GM15510 (cell line): ENCODE data around the gene PTMA.

Experiments used
- POLR2A ChIP-seq: IDR thresholded peaks from 3 replicates; pipeline ENCODE4 v1.6.1; 2011; ENCODE audit warnings: borderline replicate concordance; ENCODE audit not compliant: insufficient read length; ENCODE audit errors: extremely low read depth

Gene PTMA, protein sequence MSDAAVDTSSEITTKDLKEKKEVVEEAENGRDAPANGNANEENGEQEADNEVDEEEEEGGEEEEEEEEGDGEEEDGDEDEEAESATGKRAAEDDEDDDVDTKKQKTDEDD

DNA sequence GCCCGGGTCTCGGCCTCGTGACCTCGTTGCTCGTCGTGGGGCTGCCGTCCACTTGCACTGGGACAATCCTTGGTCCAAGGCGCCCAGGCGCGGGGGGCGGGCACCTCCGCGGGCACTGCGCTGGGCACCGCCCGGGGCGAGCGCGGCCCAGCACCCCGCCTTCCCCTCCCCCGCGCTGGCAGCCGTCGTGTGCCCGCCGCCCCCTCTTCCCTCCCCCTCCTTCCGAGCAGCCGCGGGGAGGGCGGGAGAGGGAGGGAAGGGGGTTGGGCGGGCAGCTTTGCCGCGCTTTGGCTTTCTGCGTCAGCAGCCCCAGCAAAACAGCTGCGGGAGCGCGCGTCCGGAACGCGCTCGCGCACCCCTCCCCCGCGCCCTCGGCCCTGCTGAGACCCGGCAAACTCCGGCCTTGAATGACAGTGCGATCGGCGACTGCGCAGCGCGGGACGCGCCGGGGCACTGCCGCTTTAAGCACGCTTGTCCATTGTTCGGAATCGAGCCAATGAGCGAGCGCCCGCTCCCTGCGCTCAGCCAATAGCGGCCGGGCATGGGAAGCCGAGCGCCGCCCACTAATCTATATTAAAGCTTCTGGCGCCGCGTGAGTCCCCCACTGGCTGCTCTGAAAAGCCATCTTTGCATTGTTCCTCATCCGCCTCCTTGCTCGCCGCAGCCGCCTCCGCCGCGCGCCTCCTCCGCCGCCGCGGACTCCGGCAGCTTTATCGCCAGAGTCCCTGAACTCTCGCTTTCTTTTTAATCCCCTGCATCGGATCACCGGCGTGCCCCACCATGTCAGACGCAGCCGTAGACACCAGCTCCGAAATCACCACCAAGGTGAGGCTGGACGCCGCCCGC, at the start of gene PTMA:
TSS of gene PTMA (plus strand) at position 599 of the 846 bp plus-strand sequence. CDS start at position 781, 182 bp downstream.
- peak; percentile 99 for TF ChIP-seq POLR2A

GRCh38 chr2:231660860-231661259, 47.5 kb upstream of the PTMA start:
- no peak for TF ChIP-seq POLR2A

- no peak for TF ChIP-seq POLR2A
Measured at GRCh38 chr2:231661422-231662027, 46.8 kb upstream of the PTMA start.

GRCh38 chr2:231662028-231662810, 46.1 kb upstream of the PTMA start:
- TF ChIP-seq POLR2A = peak; percentile 77

DNA sequence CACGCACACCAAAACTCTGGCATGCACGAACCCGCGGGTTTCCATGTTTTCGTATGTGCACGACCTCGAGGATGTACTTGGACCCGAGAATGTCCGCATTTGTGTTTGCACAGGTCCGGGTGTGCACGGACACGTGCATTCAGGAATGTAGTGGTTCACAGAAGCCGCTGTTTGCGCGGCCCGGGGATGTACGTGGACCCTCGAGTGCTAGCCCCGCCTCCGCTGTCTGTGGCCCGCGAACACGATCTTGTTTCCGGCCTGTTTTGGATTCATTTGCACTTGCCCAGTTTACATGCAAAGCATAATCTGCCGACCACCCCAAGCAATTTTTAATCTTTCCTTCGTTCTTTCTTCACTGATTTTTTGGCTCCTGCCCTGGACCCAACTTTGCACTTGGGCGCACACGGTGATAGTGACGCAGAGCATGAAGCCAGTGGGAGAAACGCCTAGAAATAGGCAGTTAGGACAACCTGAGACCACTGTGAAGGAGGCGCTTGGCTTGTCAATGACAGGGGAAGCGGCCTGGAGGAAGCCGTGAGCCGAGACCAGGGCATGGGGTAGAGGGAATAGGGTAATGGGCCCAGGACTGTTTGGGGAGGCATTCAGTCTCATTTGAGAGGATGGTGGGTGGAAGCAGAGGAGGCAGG, 45.4 kb upstream of the PTMA start:
- TF ChIP-seq POLR2A = no peak

DNA sequence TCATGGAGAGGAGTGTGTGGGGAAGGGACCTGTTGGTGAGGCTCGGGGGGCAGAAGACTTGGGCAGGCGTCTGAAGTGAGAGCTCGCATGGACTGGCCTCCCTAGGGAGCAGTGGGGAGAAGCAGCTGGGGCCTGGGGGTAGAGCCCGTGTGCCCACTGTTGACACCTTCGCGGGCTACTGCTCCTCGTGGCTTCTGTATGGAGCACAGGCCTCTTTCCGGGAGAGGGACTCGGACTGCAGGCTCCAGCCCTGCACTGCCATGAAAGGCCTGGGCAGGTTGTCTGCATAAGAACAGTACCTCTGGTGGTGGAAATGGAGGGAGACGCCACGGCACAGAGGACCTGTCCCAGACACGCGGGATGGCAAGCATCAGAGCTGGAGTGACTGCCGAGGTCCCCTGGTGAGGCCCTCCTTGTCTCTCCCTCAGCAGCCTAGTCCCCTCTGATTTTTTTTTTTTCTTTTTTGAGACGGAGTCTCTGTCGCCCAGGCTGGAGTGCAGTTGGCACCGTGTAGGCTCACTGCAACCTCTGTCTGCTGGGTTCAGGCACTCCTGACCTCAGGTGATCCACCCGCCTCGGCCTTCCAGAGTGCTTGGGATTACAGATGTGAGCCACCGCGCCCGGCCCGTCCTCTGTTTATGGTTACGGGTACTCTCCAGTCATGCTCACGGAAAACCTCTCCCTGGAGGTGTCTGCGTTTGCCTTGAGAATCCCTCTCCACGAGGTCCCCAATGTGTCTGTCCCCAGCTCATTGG, 44.7 kb upstream of the PTMA start:
- TF ChIP-seq POLR2A = no peak

- no peak for TF ChIP-seq POLR2A
Measured at GRCh38 chr2:231664727-231665126, 43.6 kb upstream of the PTMA start.

DNA sequence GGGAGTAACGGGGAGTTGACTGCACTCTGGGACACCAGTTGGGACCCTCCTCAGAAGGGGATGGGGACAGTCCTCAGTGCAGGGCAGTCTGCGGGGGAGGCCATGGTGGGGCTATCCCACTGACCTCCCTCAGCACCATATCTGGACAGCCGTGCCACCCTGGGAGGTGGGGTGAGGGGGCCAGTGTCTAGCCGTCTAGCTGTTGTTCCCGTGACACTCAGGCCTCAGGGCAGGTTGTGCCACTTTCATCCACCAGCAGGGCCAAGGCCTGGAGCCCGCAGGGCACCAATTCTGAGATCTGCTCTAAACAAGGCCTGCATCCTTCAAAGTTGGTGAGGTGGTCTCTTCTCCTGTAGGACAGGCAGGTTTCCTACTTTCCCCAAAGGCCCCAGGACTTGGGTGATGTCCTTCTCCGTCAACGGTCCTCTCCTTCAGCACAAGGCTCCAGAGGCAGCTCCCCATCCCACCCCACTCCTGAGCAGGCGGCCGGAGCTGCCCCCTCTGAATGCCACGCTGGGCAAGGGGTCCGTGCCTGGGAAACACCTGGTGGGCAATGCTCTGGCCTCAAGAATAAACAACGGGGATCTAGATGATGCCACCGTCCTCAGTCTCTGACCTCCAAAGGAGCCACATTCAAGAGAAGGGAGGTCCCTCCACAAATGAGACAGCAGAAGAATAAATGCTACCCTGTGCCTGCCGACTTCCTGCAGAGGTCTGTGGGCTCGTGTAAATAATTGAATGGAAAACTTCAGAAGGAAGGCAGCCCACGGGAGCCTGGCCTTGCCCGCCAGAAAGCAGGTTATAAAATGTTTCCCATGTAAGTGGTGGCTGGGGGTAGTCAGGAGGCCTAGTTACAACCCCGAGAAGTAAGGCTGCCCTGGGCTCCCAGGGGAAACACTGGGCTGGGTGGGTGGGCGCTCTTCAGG, 42.8 kb upstream of the PTMA start:
- TF ChIP-seq POLR2A = no peak

DNA sequence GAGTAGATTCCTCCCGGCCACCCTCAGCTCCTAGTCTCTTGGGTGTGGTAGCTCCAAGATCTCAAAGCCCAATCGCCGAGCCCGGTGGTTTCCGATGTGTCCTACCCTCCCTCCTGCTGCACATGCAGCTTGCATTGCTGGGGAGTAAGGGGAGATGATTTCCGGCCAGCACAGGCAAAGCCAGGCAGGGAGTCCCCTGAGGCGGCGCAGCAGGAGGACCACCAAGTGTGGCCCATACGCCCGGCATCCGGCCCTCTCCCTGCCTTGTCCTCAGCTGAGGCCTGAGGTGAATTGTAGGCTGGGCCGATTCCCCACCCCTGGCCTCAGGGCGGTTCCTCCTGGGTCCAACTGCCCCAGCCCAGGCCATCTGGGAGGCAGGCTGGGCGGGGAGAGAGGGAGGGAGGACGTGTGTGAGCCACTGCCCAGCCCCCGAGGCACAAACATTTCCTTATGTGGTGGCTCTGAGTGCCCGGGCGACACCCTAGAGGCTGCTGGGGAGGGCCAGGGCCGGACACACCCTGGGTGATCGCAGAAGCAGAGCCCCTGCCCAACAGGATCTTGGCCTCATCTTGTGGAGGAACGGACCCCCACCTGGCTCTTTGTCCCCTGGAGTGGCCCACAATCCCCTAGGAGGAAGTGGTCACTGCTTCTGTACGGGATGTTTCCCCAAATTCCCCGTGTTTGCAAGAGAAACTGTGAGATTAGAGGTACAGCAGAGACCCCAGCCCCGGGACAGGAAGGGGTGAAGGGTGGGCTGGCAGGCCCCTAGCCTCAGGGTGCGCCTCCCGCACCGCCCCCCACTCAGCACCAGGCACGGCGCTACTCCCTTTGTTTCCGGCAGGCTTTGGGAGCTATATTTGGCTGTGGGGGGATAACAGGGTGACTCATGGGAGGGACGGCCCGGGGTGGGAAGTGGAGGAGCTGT, 41.9 kb upstream of the PTMA start:
- peak; percentile 96 for TF ChIP-seq POLR2A

DNA sequence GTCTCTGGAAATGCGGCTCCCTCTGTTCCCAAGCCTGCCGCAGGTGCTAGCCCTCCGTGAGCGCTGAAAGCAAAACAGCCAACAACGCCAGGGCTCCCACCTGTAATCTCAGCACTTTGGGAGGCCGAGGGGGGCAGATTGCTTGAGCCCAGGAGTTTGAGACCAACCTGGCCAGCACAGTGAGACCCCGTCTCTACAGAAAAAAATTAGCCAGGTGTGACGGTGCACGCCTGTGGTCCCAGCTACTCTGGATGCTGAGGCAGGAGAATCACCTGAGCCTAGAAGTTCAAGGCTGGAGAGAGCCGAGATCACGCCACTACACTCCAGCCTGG, 41.3 kb upstream of the PTMA start:
- no peak for TF ChIP-seq POLR2A

DNA sequence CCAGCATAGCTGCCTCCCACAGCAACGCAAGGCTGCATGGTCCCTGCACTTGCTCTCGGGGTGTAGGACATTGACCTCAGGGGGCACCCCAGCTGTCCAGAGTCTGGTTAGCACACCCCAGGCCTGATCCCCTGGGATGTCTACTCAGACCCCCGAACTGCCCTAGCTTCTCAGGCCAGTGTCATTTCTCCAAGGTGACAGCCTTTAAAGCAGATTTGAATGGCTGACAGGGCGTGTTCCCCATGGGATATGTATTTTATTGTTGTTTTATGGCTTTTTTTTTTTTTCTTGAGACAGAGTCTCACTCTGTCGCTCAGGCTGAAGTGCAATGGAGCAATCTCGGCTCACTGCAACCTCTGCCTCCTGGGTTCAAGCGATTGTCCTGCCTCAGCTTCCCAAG, 40.8 kb upstream of the PTMA start:
- TF ChIP-seq POLR2A = no peak

DNA sequence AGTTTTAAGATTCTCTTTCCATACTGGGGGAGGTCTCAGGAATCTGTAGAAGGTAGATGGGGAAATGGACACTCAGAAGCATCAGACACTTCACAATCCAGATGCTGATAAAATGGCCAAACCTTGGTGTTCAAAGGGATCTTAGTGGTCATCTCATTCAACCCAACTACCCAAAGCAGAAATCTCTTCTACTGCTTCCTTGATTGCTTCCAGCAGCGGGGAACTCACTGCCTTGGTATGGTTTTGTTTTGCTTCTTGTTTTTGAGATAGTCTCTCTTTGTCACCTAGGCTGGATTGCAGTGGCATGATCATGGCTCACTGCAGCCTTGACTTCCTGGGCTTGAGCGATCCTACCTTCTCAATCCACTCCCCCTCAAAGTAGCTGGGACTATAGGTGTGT, 39.3 kb upstream of the PTMA start:
- no peak for TF ChIP-seq POLR2A
